ENCODE data around the gene SYT17. TPM values are rescaled to one million over a fixed set of nuclear protein-coding genes. Genes with fewer than 3 reads are reported as not detected.

SYT17 gene
- total and polyA plus RNA-seq, 9 donors: 3.1 to 7.1 (median 4.6) TPM

DNA sequence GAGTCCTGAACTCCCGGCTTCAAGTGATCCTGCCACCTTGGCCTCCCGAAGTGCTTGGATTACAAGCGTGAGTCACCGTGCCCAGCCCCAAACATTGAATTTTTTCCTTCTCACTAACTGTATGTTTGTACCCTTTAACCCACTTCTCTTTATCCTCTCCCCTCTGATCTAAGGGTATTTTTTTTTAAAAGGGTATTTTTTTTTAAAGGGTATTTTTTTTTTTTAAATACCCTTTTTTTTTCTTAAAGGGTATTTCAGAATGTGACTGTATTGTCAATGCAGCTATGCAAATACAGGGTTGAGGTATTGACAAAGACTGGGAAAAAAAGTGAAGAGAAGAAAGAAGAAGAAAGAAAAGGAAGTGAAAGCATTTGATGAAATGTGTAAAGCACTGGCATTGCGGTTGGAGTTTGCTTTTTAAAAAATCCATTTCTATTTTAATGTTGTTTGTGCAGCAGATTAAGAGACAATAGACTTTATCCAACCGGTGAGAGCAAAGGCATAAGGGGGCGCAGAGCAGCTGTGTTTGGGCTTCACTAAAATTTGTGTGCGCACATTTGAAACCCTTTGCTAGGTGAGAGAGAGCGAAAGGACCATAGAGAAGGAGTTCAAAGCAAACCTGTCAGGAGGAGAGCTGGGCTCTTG lies 42.4 kb downstream of the SYT17 start:
- H3K27me3 ChIP-seq (ENCODE audit: control insufficient read depth, insufficient read depth, low read length): no peaks in the 10 kb centered on the region
- H3K4me1 ChIP-seq (ENCODE audit: control insufficient read depth, insufficient read depth, low read length): no peaks in the 10 kb centered on the region
- peaks cover 3% of the 10 kb centered on the region for H3K36me3 ChIP-seq (ENCODE audit: control insufficient read depth, insufficient read depth, low read length)
- WGBS (ENCODE audit: insufficient coverage): 72% methylated on average over 5 of the region's 9 CpGs
- no peak overlapping the region for H3K27ac ChIP-seq (ENCODE audit: low read length)
- peak; percentile 11 for DNase-seq
- H3K9me3 ChIP-seq (replicated peaks; ENCODE audit: control insufficient read depth, low read depth, low read length): no peaks in the 10 kb centered on the region
- H3K4me3 ChIP-seq (ENCODE audit: low read length): no peak overlapping the region

DNA sequence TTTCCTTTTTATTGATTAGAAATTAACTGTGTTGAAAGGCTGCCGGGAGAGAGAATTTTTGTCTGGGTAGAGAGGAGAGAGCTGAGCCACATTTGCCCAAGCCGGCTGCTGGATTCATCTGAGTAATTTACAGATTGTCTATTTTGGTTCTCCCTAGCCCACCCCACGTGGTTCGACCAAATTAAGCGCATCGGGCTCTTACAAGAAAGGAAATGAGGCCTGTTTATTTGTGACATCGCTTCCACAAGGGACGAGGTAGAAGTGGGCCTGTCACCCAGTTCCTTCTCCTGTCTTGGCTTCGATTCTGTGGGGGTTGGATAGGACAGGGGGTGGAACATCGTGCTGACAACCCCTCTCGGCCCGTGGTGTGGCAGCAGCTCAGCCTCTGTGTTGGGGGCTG lies 42.9 kb downstream of the SYT17 start:
- Histone ChIP-seq H3K27ac (ENCODE audit: low read length) (no peak overlapping the region), H3K9me3 (replicated peaks; ENCODE audit: control insufficient read depth, low read depth, low read length) (no peaks in the 10 kb centered on the region), H3K27me3 (ENCODE audit: control insufficient read depth, insufficient read depth, low read length) (no peaks in the 10 kb centered on the region), H3K4me3 (ENCODE audit: low read length) (no peak overlapping the region), H3K36me3 (ENCODE audit: control insufficient read depth, insufficient read depth, low read length) (peaks cover 3% of the 10 kb centered on the region), H3K4me1 (ENCODE audit: control insufficient read depth, insufficient read depth, low read length) (no peaks in the 10 kb centered on the region)
- no peak for DNase-seq
- 69% methylated on average over 10 of the region's 12 CpGs for WGBS (ENCODE audit: insufficient coverage)

DNA sequence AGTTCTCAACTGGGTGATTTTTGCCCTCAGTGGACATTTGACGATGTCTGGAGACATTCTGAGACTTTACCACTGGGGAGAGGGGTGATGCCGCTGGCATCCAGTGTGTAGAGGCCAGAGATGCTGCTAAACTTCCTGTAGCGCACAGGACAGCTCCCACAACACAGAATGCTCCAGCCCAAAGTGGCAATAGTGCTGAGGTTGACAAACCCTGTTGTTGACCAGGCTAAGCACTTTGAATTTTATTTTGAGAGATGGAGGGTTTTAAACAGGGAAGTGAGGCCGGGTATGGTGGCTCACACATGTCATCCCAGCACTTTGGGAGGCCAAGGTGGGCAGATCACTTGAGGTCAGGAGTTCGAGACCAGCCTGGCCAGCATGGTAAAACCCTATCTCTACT lies 44.0 kb downstream of the SYT17 start:
- 100% methylated on average over 1 of the region's 5 CpGs for WGBS (ENCODE audit: insufficient coverage)
- Histone ChIP-seq H3K4me3 (ENCODE audit: low read length) (no peak overlapping the region), H3K36me3 (ENCODE audit: control insufficient read depth, insufficient read depth, low read length) (no peaks in the 10 kb centered on the region), H3K9me3 (replicated peaks; ENCODE audit: control insufficient read depth, low read depth, low read length) (no peaks in the 10 kb centered on the region), H3K27me3 (ENCODE audit: control insufficient read depth, insufficient read depth, low read length) (no peaks in the 10 kb centered on the region), H3K27ac (ENCODE audit: low read length) (no peak overlapping the region), H3K4me1 (ENCODE audit: control insufficient read depth, insufficient read depth, low read length) (no peaks in the 10 kb centered on the region)
- no peak for DNase-seq

DNA sequence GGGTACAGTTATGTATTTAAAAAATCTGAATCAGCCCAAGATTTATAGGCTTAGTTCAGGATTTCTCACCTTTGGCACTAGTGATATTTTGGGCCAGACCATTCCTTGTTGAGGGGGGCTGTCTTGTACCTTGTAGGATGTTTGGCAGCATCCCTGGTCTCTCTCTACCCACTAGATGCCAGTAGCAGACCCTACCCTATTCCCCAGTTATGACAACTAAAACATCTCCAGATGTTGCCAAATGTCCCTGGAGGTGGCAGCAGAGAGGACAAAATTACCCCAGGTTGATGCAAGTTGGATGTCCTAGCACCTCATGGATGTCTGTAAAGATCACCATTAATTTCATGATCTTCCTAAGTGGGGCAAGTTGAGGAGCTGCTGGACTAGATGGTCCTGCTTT lies 45.8 kb downstream of the SYT17 start:
- Histone ChIP-seq H3K36me3 (ENCODE audit: control insufficient read depth, insufficient read depth, low read length) (no peaks in the 10 kb centered on the region), H3K9me3 (replicated peaks; ENCODE audit: control insufficient read depth, low read depth, low read length) (no peaks in the 10 kb centered on the region), H3K4me1 (ENCODE audit: control insufficient read depth, insufficient read depth, low read length) (no peaks in the 10 kb centered on the region), H3K27me3 (ENCODE audit: control insufficient read depth, insufficient read depth, low read length) (no peaks in the 10 kb centered on the region), H3K4me3 (ENCODE audit: low read length) (no peak overlapping the region), H3K27ac (ENCODE audit: low read length) (no peak overlapping the region)
- DNase-seq: no peak

DNA sequence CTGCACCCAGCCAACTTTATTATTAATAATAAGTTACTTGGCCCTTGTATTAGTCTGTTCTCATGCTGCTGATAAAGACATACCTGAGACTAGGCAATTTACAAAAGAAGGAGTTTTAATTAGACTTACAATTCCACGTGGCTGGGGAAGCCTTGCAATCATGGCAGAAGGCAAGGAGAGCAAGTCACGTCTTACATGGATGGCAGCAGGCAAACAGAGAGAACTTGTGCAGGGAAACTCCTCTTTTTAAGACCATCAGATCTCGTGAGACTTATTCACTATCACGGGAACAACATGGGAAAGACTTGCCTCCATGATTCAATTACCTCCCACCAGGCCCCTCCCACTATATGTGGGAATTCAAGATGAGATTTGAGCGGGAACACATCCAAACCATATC lies 47.7 kb downstream of the SYT17 start:
- Histone ChIP-seq H3K4me3 (ENCODE audit: low read length) (no peak overlapping the region), H3K36me3 (ENCODE audit: control insufficient read depth, insufficient read depth, low read length) (no peaks in the 10 kb centered on the region), H3K4me1 (ENCODE audit: control insufficient read depth, insufficient read depth, low read length) (no peaks in the 10 kb centered on the region), H3K27ac (ENCODE audit: low read length) (no peak overlapping the region), H3K27me3 (ENCODE audit: control insufficient read depth, insufficient read depth, low read length) (no peaks in the 10 kb centered on the region), H3K9me3 (replicated peaks; ENCODE audit: control insufficient read depth, low read depth, low read length) (no peaks in the 10 kb centered on the region)
- no peak for DNase-seq
- WGBS (ENCODE audit: insufficient coverage): 56% methylated on average over 2 of the region's 5 CpGs

DNA sequence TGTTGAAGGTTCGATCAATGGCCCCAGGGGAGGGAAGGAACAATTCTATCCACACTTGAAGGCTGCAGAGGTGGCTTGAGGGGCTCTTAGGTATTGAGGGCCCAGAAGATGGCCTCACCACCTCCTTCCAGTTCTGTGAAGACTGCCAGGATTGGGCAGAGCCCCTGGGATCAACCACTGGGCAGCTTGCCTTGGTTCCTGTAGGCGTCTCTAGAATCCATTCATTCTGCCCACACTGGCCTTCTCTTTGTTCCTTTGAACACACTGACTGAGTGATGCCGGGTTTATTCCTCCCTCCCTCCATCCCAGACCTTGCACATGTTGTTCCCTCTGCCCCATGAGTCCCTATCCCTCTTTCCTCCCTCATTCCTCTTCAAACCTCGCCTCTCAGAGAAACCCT lies 50.5 kb downstream of the SYT17 start:
- no peak for DNase-seq
- Histone ChIP-seq H3K27me3 (ENCODE audit: control insufficient read depth, insufficient read depth, low read length) (no peaks in the 10 kb centered on the region), H3K4me1 (ENCODE audit: control insufficient read depth, insufficient read depth, low read length) (no peaks in the 10 kb centered on the region), H3K4me3 (ENCODE audit: low read length) (no peak overlapping the region), H3K9me3 (replicated peaks; ENCODE audit: control insufficient read depth, low read depth, low read length) (peaks cover 2% of the 10 kb centered on the region), H3K27ac (ENCODE audit: low read length) (no peak overlapping the region), H3K36me3 (ENCODE audit: control insufficient read depth, insufficient read depth, low read length) (no peaks in the 10 kb centered on the region)
- WGBS (ENCODE audit: insufficient coverage): 63% methylated on average over 2 of the region's 4 CpGs

DNA sequence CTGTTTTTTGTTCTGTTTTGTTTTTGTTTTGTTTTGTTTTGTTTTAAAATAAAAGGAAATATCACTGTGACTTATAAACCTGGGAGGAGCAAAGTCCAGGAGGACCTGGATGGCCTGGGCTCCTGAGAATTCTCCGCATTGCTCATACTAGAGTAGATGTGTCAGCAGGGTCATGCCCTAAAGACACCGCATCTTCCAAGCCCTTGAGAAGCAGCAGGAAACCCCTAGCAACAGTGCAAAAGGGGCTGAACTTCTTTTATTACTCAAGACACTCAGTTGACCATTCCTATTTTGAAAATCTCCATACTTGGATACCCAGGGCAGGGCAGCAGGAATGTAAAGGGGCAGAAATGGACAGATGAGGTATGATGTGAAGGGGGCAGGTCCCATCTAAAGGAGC lies 51.8 kb downstream of the SYT17 start:
- no peak overlapping the region for H3K4me3 ChIP-seq (ENCODE audit: low read length)
- no peak overlapping the region for H3K27ac ChIP-seq (ENCODE audit: low read length)
- H3K4me1 ChIP-seq (ENCODE audit: control insufficient read depth, insufficient read depth, low read length): no peaks in the 10 kb centered on the region
- 100% methylated on average over 1 of the region's 2 CpGs for WGBS (ENCODE audit: insufficient coverage)
- peaks cover 2% of the 10 kb centered on the region for H3K9me3 ChIP-seq (replicated peaks; ENCODE audit: control insufficient read depth, low read depth, low read length)
- peaks cover 5% of the 10 kb centered on the region for H3K36me3 ChIP-seq (ENCODE audit: control insufficient read depth, insufficient read depth, low read length)
- no peaks in the 10 kb centered on the region for H3K27me3 ChIP-seq (ENCODE audit: control insufficient read depth, insufficient read depth, low read length)
- no peak for DNase-seq

DNA sequence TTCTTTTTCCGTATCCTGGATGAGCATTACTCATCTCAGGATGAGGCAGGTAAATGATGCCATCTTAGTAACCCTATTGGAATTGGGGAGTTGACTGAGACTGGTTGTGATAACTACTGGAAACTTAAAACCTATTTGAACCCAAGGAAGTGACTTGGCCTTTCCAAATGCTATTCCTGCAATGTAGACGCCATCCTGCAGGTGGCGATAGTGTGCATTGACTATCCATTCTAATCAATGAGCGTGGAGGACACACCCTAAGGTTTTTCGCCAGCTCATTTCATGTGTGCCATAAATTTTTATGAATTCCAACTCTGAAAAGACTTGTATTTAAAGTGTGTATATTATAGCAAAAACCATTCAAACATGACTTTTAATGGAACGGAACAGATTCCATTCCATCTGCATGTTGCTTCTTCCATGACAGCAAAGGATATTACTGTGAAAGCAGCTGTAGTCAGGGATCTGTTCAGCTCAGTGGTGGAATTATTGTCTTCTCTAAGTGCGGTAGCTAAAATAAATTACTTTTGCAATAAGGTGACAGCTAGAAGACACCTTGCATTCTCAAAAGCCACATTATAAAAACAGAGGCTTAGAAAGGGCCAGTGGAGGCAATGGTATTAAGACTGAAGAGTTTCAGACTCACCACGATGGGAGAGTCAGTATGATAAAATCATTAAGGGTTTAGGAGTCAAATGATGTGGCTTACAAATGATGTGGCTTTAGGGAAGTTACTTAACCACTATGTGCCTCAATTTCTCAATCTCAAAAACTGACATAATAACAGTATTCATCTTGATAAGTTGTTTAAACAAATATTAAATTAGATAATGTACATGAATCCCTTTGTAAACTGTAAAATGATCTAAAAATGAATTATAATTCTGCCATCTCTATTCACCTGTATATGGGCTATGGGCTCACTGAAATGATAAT lies 55.5 kb downstream of the SYT17 start:
- H3K36me3 ChIP-seq (ENCODE audit: control insufficient read depth, insufficient read depth, low read length): peaks cover 14% of the 10 kb centered on the region
- H3K27ac ChIP-seq (ENCODE audit: low read length): no peak overlapping the region
- H3K4me1 ChIP-seq (ENCODE audit: control insufficient read depth, insufficient read depth, low read length): peaks cover 3% of the 10 kb centered on the region
- no peak for DNase-seq
- H3K27me3 ChIP-seq (ENCODE audit: control insufficient read depth, insufficient read depth, low read length): no peaks in the 10 kb centered on the region
- peaks cover 8% of the 10 kb centered on the region for H3K9me3 ChIP-seq (replicated peaks; ENCODE audit: control insufficient read depth, low read depth, low read length)
- no CpG with 5 or more reads among the region's 8 CpGs for WGBS (ENCODE audit: insufficient coverage)
- H3K4me3 ChIP-seq (ENCODE audit: low read length): no peak overlapping the region

DNA sequence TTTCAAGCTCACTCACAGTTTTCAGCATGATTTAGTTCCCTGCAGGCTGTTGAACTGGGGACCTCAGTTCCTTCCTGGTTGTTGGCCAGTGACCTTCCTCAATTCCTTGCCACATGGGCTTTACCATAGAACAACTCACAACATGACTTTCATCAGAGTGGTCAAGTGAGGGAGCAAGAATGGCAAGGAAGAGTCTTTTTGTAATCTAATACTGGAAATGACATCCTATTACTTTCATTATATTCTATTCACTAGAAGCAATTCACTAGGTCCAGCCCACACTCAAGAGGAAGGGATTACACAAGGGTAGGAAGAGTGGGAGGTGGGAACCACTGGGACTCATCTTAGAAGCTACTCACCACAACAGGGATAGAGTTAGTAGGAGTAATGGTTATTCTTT lies 57.6 kb downstream of the SYT17 start:
- H3K36me3 ChIP-seq (ENCODE audit: control insufficient read depth, insufficient read depth, low read length): peaks cover 14% of the 10 kb centered on the region
- H3K27ac ChIP-seq (ENCODE audit: low read length): no peak overlapping the region
- peaks cover 3% of the 10 kb centered on the region for H3K4me1 ChIP-seq (ENCODE audit: control insufficient read depth, insufficient read depth, low read length)
- DNase-seq: no peak
- no peaks in the 10 kb centered on the region for H3K27me3 ChIP-seq (ENCODE audit: control insufficient read depth, insufficient read depth, low read length)
- H3K9me3 ChIP-seq (replicated peaks; ENCODE audit: control insufficient read depth, low read depth, low read length): peaks cover 8% of the 10 kb centered on the region
- H3K4me3 ChIP-seq (ENCODE audit: low read length): no peak overlapping the region

DNA sequence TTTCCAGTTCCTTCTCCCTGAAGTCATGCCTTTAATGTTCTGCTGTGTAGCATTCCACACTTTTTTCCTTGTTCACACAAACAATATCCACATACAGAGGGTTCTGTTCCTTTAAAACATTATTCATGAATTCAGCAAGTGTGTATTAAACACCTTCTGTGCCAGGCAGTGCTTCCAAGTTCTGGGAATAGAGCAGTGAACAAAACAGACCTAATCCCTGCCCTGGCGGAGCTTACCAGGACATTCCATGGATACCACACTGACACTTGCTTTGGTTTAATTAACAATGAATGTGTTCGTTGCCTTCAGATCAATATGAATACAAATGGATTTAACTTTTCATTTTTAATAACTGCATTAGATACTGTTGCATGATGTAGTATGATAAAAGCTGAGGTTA lies 59.6 kb downstream of the SYT17 start:
- no peak overlapping the region for H3K27ac ChIP-seq (ENCODE audit: low read length)
- peaks cover 8% of the 10 kb centered on the region for H3K9me3 ChIP-seq (replicated peaks; ENCODE audit: control insufficient read depth, low read depth, low read length)
- WGBS (ENCODE audit: insufficient coverage): no CpG with 5 or more reads among the region's 2 CpGs
- H3K4me3 ChIP-seq (ENCODE audit: low read length): no peak overlapping the region
- H3K4me1 ChIP-seq (ENCODE audit: control insufficient read depth, insufficient read depth, low read length): peaks cover 3% of the 10 kb centered on the region
- H3K27me3 ChIP-seq (ENCODE audit: control insufficient read depth, insufficient read depth, low read length): no peaks in the 10 kb centered on the region
- peak; percentile 54 for DNase-seq
- peaks cover 14% of the 10 kb centered on the region for H3K36me3 ChIP-seq (ENCODE audit: control insufficient read depth, insufficient read depth, low read length)
